ENCODE data around the gene OR10K1.

Gene OR10K1

GRCh38 chr1:158491316-158491715 lies 29.7 kb downstream of the OR10K1 start:
- TF ChIP-seq ZFX (IDR thresholded peaks at IDR 0.05; ENCODE audit: borderline replicate concordance): no peak
- no peak for TF ChIP-seq CTCF (IDR thresholded peaks at IDR 0.05)
- no peak overlapping the region for H3K27ac ChIP-seq

GRCh38 chr1:158493054-158493453 lies 31.4 kb downstream of the OR10K1 start:
- TF ChIP-seq CTCF (IDR thresholded peaks at IDR 0.05) (no peak), ZFX (IDR thresholded peaks at IDR 0.05; ENCODE audit: borderline replicate concordance) (no peak)
- no peak overlapping the region for H3K27ac ChIP-seq

- no peak overlapping the region for H3K27ac ChIP-seq
- no peak for TF ChIP-seq CTCF (IDR thresholded peaks at IDR 0.05)
- TF ChIP-seq ZFX (IDR thresholded peaks at IDR 0.05; ENCODE audit: borderline replicate concordance): no peak
These were observed 33.2 kb downstream of the OR10K1 start for GRCh38 chr1:158494796-158495195.

GRCh38 chr1:158496374-158496773 lies 34.7 kb downstream of the OR10K1 start:
- no peak overlapping the region for H3K27ac ChIP-seq
- TF ChIP-seq CTCF (IDR thresholded peaks at IDR 0.05): peak; percentile 40; the same call in 1 of the 2 replicates
- TF ChIP-seq ZFX (IDR thresholded peaks at IDR 0.05; ENCODE audit: borderline replicate concordance): no peak

GRCh38 chr1:158506369-158506987 lies 44.8 kb downstream of the OR10K1 start:
- H3K27ac ChIP-seq: no peak overlapping the region
- TF ChIP-seq CTCF (IDR thresholded peaks at IDR 0.05) (peak; percentile 75), ZFX (IDR thresholded peaks at IDR 0.05; ENCODE audit: borderline replicate concordance) (no peak)

GRCh38 chr1:158507511-158507910 lies 45.9 kb downstream of the OR10K1 start:
- no peak overlapping the region for H3K27ac ChIP-seq
- TF ChIP-seq CTCF (IDR thresholded peaks at IDR 0.05): no peak
- no peak for TF ChIP-seq ZFX (IDR thresholded peaks at IDR 0.05; ENCODE audit: borderline replicate concordance)

GRCh38 chr1:158509471-158510156 lies 48.0 kb downstream of the OR10K1 start:
- TF ChIP-seq ZFX (IDR thresholded peaks at IDR 0.05; ENCODE audit: borderline replicate concordance) (no peak), CTCF (IDR thresholded peaks at IDR 0.05) (no peak)
- no peak overlapping the region for H3K27ac ChIP-seq

Data from 22Rv1 (cell line).